Measurements from ENCODE around the gene SLC35D2.

The SLC35D2 gene

GRCh38 chr9:96343515-96344360 is 39.8 kb downstream of the SLC35D2 start:
- no peaks in the 10 kb centered on the region for H3K36me3 ChIP-seq (ENCODE audit: control insufficient read depth, insufficient read depth, low read length)
- no peaks in the 10 kb centered on the region for H3K27me3 ChIP-seq (replicated peaks; ENCODE audit: control insufficient read depth, insufficient read depth, low read length)
- DNase-seq (ENCODE audit: extremely low read depth, insufficient read length), result no peak
- H3K4me3 ChIP-seq (replicated peaks; ENCODE audit: low read depth, low read length), result no peak overlapping the region
- no peak for TF ChIP-seq CTCF (IDR thresholded peaks at IDR 0.05; ENCODE audit: insufficient read depth, low read length, poor library complexity, severe bottlenecking)

DNA sequence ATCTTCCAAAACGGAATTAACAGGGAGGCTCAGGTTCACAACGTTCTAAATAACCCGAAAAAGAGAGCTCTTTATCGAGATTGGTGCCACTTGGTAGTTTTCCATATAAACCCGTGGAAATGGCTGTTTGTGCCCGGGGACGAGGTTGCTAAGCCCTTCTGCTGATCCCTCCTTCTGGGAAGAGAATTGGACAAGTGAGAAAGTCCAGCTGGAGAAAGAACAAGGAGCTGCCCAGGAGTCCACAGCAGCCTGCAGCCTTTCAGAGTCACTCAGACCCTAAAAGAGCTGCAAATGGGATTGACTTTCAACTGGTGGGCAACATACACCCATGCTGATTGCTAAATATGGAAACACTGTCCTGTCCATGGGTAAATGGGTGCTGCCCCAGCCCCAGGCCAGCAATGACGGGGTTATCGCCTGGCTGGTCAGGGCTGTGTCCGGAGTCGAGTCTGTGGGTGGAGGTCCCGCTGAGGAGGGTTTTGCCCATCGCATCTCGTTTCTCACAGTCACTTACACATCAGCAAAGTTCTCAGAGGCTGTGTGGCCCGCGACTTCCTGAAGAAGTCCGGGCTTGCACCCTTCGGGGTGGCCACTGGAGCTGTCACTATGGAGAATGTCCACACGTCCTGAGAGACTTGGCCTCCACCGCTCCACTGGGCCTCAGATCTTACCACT is 40.8 kb downstream of the SLC35D2 start:
- Histone ChIP-seq H3K36me3 (ENCODE audit: control insufficient read depth, insufficient read depth, low read length) (no peaks in the 10 kb centered on the region), H3K27me3 (replicated peaks; ENCODE audit: control insufficient read depth, insufficient read depth, low read length) (no peaks in the 10 kb centered on the region), H3K4me3 (replicated peaks; ENCODE audit: low read depth, low read length) (no peak overlapping the region)
- TF ChIP-seq CTCF (IDR thresholded peaks at IDR 0.05; ENCODE audit: insufficient read depth, low read length, poor library complexity, severe bottlenecking), result no peak
- DNase-seq (ENCODE audit: extremely low read depth, insufficient read length), result no peak

- no peak for TF ChIP-seq CTCF (IDR thresholded peaks at IDR 0.05; ENCODE audit: insufficient read depth, low read length, poor library complexity, severe bottlenecking)
- Histone ChIP-seq H3K27me3 (replicated peaks; ENCODE audit: control insufficient read depth, insufficient read depth, low read length) (no peaks in the 10 kb centered on the region), H3K4me3 (replicated peaks; ENCODE audit: low read depth, low read length) (no peak overlapping the region), H3K36me3 (ENCODE audit: control insufficient read depth, insufficient read depth, low read length) (no peaks in the 10 kb centered on the region)
- DNase-seq (ENCODE audit: extremely low read depth, insufficient read length), result no peak
Observed at GRCh38 chr9:96340707-96341106, 42.8 kb downstream of the SLC35D2 start.

- no peak for DNase-seq (ENCODE audit: extremely low read depth, insufficient read length)
- no peaks in the 10 kb centered on the region for H3K27me3 ChIP-seq (replicated peaks; ENCODE audit: control insufficient read depth, insufficient read depth, low read length)
- H3K4me3 ChIP-seq (replicated peaks; ENCODE audit: low read depth, low read length), result no peak overlapping the region
- no peak for TF ChIP-seq CTCF (IDR thresholded peaks at IDR 0.05; ENCODE audit: insufficient read depth, low read length, poor library complexity, severe bottlenecking)
- H3K36me3 ChIP-seq (ENCODE audit: control insufficient read depth, insufficient read depth, low read length), result no peaks in the 10 kb centered on the region
Observed at GRCh38 chr9:96338299-96338698, 45.2 kb downstream of the SLC35D2 start.

GRCh38 chr9:96333958-96334357 is 49.6 kb downstream of the SLC35D2 start:
- H3K4me3 ChIP-seq (replicated peaks; ENCODE audit: low read depth, low read length), result no peak overlapping the region
- H3K36me3 ChIP-seq (ENCODE audit: control insufficient read depth, insufficient read depth, low read length), result no peaks in the 10 kb centered on the region
- DNase-seq (ENCODE audit: extremely low read depth, insufficient read length), result no peak
- H3K27me3 ChIP-seq (replicated peaks; ENCODE audit: control insufficient read depth, insufficient read depth, low read length), result no peaks in the 10 kb centered on the region
- no peak for TF ChIP-seq CTCF (IDR thresholded peaks at IDR 0.05; ENCODE audit: insufficient read depth, low read length, poor library complexity, severe bottlenecking)

Measured in GM06990 (cell line).